ENCODE data around the gene PRDM1. TPM values are rescaled to one million over a fixed set of nuclear protein-coding genes. Genes with fewer than 3 reads are reported as not detected.
A peak's percentile ranks its signal among the peaks of the same experiment; 100 is the strongest.

PRDM1 gene
- total RNA-seq, 2 experiments from 2014 or later, result 112 to 115 TPM

GRCh38 chr6:106056060-106056745 is 29.9 kb upstream of the PRDM1 start:
- POLR2A ChIA-PET, result interaction anchor here (0.7 to 1.9 kb wide), 6 partner anchors 9 to 64 kb away, joined by 3 to 7 read pairs (median 4); no protein-coding TSS in a partner anchor
- no peak for DNase-seq
- Mint-ChIP-seq H3K9me3 (no peaks in the 10 kb centered on the region), H3K27me3 (peaks cover 2% of the 10 kb centered on the region), H3K27ac (peak overlapping the region; percentile 70), H3K4me3 (peak overlapping the region; percentile 8), H3K4me1 (peaks cover 25% of the 10 kb centered on the region), H3K36me3 (ENCODE audit: low read depth) (no peaks in the 10 kb centered on the region)
- CTCF ChIA-PET, result interaction anchor here (0.7 to 1.5 kb wide), 5 partner anchors 9 to 246 kb away, joined by 3 to 6 read pairs (median 3); partner anchors contain the start of gene PRDM1

GRCh38 chr6:106056746-106057390 is 29.3 kb upstream of the PRDM1 start:
- H3K4me3 Mint-ChIP-seq, result no peak overlapping the region
- peaks cover 25% of the 10 kb centered on the region for H3K4me1 Mint-ChIP-seq
- H3K9me3 Mint-ChIP-seq, result peaks cover 2% of the 10 kb centered on the region
- peak overlapping the region; percentile 70 for H3K27ac Mint-ChIP-seq
- ChIA-PET CTCF (interaction anchor here (0.7 to 1.5 kb wide), 4 partner anchors 29 to 246 kb away, joined by 3 to 5 read pairs (median 3); partner anchors contain the start of gene PRDM1), POLR2A (interaction anchor here (0.7 to 1.9 kb wide), 6 partner anchors 8 to 64 kb away, joined by 3 to 7 read pairs (median 4); no protein-coding TSS in a partner anchor)
- no peak for DNase-seq
- peaks cover 2% of the 10 kb centered on the region for H3K27me3 Mint-ChIP-seq
- H3K36me3 Mint-ChIP-seq (ENCODE audit: low read depth), result no peaks in the 10 kb centered on the region

DNA sequence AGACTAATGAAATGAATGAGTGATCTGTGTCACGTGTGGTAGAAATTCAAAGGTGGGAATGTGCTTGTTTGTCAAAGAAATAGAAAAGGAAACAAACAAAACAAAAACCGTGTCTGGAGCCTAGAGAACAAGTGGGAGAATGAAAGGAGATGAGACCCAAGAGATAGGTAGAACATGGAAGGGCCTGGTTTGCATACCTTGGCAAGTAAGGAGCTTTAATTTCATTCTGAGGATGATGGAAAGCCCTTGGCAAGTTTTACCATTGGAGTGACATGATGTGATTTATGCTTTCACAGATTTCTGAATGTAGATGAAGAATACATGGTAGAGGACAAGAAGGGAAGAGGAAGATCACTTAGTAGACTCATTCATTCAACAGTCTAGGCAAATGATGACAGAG is 26.8 kb upstream of the PRDM1 start:
- POLR2A ChIA-PET, result no interaction called here
- Mint-ChIP-seq H3K36me3 (ENCODE audit: low read depth) (no peaks in the 10 kb centered on the region), H3K4me1 (peaks cover 25% of the 10 kb centered on the region), H3K4me3 (no peak overlapping the region), H3K27me3 (no peaks in the 10 kb centered on the region), H3K27ac (no peak overlapping the region), H3K9me3 (peaks cover 2% of the 10 kb centered on the region)
- CTCF ChIA-PET, result no interaction called here
- no peak for DNase-seq

- no peak for DNase-seq
- ChIA-PET POLR2A (interaction anchor here (0.8 kb wide), 1 partner anchor 65 kb away, joined by 4 read pairs; no protein-coding TSS in a partner anchor), CTCF (interaction anchor here (1.3 kb wide), 1 partner anchor 414 kb away, joined by 3 read pairs; no protein-coding TSS in a partner anchor)
- Mint-ChIP-seq H3K4me3 (no peak overlapping the region), H3K4me1 (peaks cover 27% of the 10 kb centered on the region), H3K9me3 (peaks cover 2% of the 10 kb centered on the region), H3K27me3 (no peaks in the 10 kb centered on the region), H3K36me3 (ENCODE audit: low read depth) (no peaks in the 10 kb centered on the region), H3K27ac (no peak overlapping the region)
These were observed 26.0 kb upstream of the PRDM1 start for GRCh38 chr6:106060167-106060566.

- Mint-ChIP-seq H3K9me3 (peaks cover 2% of the 10 kb centered on the region), H3K27me3 (no peaks in the 10 kb centered on the region), H3K4me3 (no peak overlapping the region), H3K36me3 (ENCODE audit: low read depth) (no peaks in the 10 kb centered on the region), H3K27ac (no peak overlapping the region), H3K4me1 (peaks cover 2% of the 10 kb centered on the region)
- POLR2A ChIA-PET, result no interaction called here
- no peak for DNase-seq
- CTCF ChIA-PET, result interaction anchor here (0.5 to 0.6 kb wide), 2 partner anchors 200 to 632 kb away, joined by 3 to 5 read pairs; no protein-coding TSS in a partner anchor
These were observed 22.7 kb upstream of the PRDM1 start for GRCh38 chr6:106063448-106063850.

DNA sequence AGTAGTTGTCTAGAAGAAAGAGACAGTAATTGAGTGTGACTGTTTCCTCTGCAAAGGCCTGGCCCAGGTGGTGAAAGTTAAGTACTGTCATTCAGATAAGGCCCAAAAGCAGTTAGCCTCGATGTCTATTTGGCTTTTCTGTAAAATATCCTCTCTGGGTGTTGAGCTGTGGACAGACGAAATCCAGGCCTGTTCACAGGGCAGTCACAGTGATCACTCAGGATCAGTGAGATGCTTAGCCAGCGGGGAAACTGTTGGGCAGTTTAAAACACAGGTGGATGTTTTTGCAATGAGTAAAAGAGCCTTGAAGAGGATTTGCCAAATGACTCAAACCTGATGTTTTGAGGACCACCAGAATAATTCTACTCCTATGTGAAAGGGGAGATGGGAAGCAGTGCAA is 22.0 kb upstream of the PRDM1 start:
- Mint-ChIP-seq H3K36me3 (ENCODE audit: low read depth) (no peaks in the 10 kb centered on the region), H3K9me3 (peaks cover 2% of the 10 kb centered on the region), H3K4me1 (peaks cover 2% of the 10 kb centered on the region), H3K27me3 (no peaks in the 10 kb centered on the region), H3K4me3 (no peak overlapping the region), H3K27ac (no peak overlapping the region)
- ChIA-PET CTCF (no interaction called here), POLR2A (no interaction called here)
- DNase-seq, result no peak

DNA sequence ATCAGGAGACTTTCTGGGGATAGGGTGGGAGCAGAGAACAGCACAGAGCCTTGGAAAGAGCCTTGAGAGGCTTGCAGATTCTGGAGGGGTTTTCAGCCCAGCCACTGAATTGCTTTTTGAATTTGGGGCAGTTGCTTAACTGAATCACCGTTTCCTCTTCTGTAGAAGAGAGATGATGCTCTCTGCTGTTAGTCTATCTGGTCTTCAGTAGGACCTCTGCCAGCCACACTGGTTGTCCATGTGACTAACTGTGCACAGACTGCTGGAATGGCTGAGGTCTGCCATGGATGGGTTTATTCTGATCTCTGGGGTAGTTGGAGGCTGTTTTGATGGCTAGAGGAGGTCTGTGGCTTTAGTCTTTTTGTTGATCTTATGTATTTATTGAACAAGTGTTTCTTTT is 21.4 kb upstream of the PRDM1 start:
- H3K9me3 Mint-ChIP-seq, result peaks cover 2% of the 10 kb centered on the region
- no peak overlapping the region for H3K4me3 Mint-ChIP-seq
- CTCF ChIA-PET, result no interaction called here
- POLR2A ChIA-PET, result interaction anchor here (1.2 kb wide), 1 partner anchor 8 kb away, joined by 3 read pairs; no protein-coding TSS in a partner anchor
- no peak overlapping the region for H3K27ac Mint-ChIP-seq
- peaks cover 2% of the 10 kb centered on the region for H3K4me1 Mint-ChIP-seq
- no peak for DNase-seq
- H3K27me3 Mint-ChIP-seq, result no peaks in the 10 kb centered on the region
- no peaks in the 10 kb centered on the region for H3K36me3 Mint-ChIP-seq (ENCODE audit: low read depth)

DNA sequence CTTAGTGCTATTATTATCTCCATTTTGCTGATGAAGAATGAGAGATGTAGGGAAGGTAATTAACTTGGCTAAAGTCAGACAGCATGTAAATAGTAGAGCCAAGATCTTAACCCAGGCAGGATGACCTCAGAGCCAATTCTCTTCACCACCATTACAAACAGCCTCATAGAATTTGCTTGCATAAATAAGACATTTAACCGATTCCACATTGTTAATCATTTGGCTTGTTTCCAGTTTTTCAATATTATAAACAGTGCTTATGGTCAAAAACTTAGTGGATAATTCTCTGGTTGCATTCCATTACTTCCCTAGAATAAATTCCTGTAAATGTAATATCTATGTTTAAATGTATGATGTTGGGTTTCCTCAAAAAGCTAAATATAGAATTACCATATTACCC is 19.1 kb upstream of the PRDM1 start:
- H3K27ac Mint-ChIP-seq, result no peak overlapping the region
- peaks cover 2% of the 10 kb centered on the region for H3K4me1 Mint-ChIP-seq
- ChIA-PET CTCF (no interaction called here), POLR2A (no interaction called here)
- DNase-seq, result no peak
- no peak overlapping the region for H3K4me3 Mint-ChIP-seq
- no peaks in the 10 kb centered on the region for H3K27me3 Mint-ChIP-seq
- H3K9me3 Mint-ChIP-seq, result no peaks in the 10 kb centered on the region
- H3K36me3 Mint-ChIP-seq (ENCODE audit: low read depth), result no peaks in the 10 kb centered on the region

DNA sequence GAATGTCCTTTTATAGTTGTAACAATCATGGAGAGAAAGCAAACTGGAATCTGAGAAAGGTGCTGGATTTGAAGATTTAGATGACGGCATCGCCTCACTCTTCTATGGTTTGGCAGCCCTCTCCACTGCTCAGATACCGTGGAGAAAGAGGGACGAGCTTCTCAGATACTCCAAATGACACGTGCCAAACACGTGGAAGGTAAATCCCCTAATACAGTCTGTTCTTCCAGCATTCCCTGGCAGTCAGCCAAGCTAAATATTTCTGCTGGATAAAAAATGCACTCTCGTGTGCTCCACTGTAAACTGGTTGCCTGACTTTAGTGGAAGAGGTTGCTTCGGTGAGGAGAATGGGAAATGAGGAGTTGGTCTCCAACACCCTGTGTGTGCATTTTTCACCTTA is 16.7 kb upstream of the PRDM1 start:
- DNase-seq, result no peak
- no peaks in the 10 kb centered on the region for H3K27me3 Mint-ChIP-seq
- H3K36me3 Mint-ChIP-seq (ENCODE audit: low read depth), result no peaks in the 10 kb centered on the region
- H3K9me3 Mint-ChIP-seq, result no peaks in the 10 kb centered on the region
- peaks cover 6% of the 10 kb centered on the region for H3K4me1 Mint-ChIP-seq
- ChIA-PET CTCF (no interaction called here), POLR2A (no interaction called here)
- no peak overlapping the region for H3K4me3 Mint-ChIP-seq
- no peak overlapping the region for H3K27ac Mint-ChIP-seq

DNA sequence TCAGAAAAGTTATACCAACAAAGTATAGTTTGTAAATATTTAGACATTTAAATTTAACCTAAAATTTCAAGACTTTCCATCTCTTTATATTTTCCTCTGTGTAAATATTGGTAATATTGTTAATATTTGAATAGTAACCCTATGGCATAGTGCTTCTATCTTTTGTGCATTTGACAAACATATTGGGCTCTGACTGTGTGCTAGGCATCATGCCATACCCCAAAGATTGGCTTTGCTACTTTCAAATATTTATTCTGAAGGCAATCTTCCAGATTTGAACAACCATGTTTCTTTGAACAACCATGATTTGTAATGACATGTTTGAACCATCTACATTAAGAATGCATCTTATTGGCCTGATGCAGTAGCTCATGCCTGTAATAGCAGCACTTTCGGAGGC is 15.5 kb upstream of the PRDM1 start:
- Mint-ChIP-seq H3K27ac (no peak overlapping the region), H3K36me3 (ENCODE audit: low read depth) (no peaks in the 10 kb centered on the region), H3K27me3 (no peaks in the 10 kb centered on the region), H3K4me1 (peaks cover 4% of the 10 kb centered on the region), H3K9me3 (no peaks in the 10 kb centered on the region), H3K4me3 (no peak overlapping the region)
- DNase-seq, result no peak
- ChIA-PET CTCF (no interaction called here), POLR2A (no interaction called here)

DNA sequence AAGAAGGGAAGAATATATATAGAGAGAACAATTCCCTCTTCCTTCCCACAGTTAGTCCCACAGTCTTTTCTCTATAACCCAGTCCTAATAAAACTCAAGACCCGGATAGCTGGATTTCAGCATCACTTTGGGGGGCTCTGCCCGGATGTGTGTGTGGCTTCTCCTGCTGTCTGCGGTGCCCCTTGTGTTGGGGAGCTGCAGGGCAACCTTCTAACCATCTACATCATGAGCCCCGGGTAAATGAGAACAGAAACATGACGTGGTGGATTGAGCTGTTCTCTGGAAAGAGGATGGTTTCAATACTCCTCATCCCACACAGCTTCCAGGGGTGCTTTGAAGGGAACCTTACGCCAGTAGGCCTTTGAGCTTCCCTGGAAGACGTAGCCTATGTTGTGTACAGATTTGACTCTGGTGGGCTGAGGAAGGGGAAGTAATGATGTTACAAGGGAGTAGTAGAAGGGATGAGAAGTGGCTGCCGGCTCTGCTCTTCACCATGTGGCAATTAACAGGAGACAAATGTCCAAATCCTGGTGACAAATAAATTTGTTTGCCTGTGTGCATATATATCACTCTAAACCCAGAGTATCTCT is 13.5 kb upstream of the PRDM1 start:
- ChIA-PET POLR2A (no interaction called here), CTCF (interaction anchor here (1.1 kb wide), 1 partner anchor 13 kb away, joined by 3 read pairs; the partner anchor contains the start of gene PRDM1)
- Mint-ChIP-seq H3K36me3 (ENCODE audit: low read depth) (no peaks in the 10 kb centered on the region), H3K4me1 (peaks cover 4% of the 10 kb centered on the region), H3K27ac (no peak overlapping the region), H3K4me3 (no peak overlapping the region), H3K27me3 (no peaks in the 10 kb centered on the region), H3K9me3 (no peaks in the 10 kb centered on the region)
- DNase-seq, result no peak

GRCh38 chr6:106074146-106074545 is 12.0 kb upstream of the PRDM1 start:
- ChIA-PET POLR2A (no interaction called here), CTCF (no interaction called here)
- DNase-seq, result no peak
- Mint-ChIP-seq H3K27ac (no peak overlapping the region), H3K4me1 (peaks cover 4% of the 10 kb centered on the region), H3K36me3 (ENCODE audit: low read depth) (no peaks in the 10 kb centered on the region), H3K4me3 (no peak overlapping the region), H3K9me3 (no peaks in the 10 kb centered on the region), H3K27me3 (no peaks in the 10 kb centered on the region)

GRCh38 chr6:106076139-106076538 is 10.0 kb upstream of the PRDM1 start:
- no peak for DNase-seq
- Mint-ChIP-seq H3K27ac (no peak overlapping the region), H3K27me3 (no peaks in the 10 kb centered on the region), H3K36me3 (ENCODE audit: low read depth) (peaks cover 2% of the 10 kb centered on the region), H3K4me1 (peaks cover 4% of the 10 kb centered on the region), H3K9me3 (no peaks in the 10 kb centered on the region), H3K4me3 (no peak overlapping the region)
- CTCF ChIA-PET, result interaction anchor here (1.1 kb wide), 1 partner anchor 225 kb away, joined by 3 read pairs; no protein-coding TSS in a partner anchor
- POLR2A ChIA-PET, result no interaction called here
